GM18909 (cell line): ENCODE results near the gene MAPK14.

Experiments
- ATAC-seq: cut with Tn5 transposase; IDR thresholded peaks from one replicate; pipeline ENCODE4 v1.9.1; 2021; ENCODE audit warnings: mild to moderate bottlenecking; ENCODE audit not compliant: unreplicated experiment, poor library complexity

Gene MAPK14

DNA sequence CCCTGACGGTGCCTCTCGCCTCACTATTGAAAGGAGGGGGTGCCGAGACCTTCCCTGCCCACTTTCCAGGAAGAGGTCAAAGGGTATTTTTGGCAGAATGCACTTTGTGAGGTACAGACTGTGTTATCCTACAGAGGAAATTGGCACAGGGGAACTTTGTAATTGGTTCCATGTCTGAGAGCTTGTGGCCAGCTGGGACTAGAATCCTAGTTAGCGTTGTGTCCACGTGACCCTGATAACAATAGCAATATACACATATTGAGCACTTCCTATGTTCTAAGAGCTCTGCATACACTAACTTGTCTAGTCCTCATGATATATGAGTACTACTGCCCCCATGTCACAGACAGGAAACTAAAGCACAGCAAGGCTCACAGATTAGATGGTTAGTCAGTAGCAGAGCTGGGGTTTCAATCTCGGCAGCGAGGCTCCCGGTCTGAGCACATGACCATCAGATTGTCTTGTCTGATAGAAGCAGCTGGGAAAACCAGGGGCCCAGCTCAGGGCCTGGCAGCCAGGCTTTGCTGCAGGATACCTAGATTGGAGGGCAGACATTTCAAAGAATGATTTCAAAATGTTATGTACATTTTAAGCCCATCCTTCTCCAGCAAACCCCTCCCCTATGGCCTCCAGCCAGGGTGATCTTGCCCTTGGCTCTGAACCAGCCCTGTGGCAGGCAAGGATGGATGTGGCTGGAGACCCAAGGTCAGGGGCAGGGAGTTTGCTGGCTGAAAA lies 104.1 kb downstream of the MAPK14 start:
- peak; percentile 86 for ATAC-seq

DNA sequence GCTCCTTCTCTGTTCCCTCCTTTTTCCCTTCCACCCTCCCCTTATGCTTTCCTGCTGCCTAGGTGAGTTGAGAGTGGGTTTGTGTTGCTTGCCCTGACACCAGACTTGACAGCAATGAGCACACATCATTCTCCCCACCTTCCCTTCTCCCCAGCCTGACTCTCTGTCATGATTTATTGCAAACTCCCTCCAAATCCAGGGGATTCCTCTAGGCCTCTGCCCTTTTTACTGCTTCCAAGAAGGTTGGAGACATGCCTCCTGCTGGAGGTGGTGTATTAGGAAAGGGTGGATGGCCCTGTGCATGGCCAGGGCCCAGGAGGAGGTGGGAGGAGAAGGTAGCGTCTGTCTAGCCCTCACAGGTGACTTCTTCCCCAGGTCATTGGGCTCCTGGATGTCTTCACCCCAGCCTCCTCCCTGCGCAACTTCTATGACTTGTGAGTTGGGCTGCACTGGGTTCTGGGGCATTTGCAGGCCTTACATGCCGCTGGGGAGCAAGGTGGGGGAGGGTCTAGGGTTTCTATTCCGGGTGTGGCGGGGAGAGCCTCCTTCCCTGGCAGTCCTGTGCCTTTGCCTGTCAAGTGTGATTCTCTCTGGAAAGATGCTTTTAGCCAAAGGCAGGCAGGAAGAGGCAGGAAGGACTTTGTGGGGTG lies 104.8 kb downstream of the MAPK14 start:
- ATAC-seq = no peak

DNA sequence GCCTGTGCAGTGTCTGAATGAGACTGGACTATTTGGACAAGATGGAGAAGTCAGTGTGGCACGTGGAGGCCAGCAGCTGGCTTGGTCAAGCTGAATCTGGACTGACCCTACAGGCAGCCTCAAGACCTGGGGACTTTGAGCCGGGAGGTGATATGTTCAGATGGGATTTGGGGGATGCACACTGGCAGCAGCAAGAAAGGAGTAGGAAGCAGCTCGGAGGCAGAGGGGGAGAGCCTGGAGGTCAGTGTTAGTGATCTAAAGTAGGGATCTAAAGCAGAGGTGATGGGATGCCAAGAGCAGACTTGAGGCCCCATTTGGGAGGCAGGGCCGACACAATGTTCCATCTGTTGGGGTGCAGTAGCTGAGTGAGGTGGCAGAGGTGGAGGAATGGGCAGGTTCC lies 105.5 kb downstream of the MAPK14 start:
- no peak for ATAC-seq

DNA sequence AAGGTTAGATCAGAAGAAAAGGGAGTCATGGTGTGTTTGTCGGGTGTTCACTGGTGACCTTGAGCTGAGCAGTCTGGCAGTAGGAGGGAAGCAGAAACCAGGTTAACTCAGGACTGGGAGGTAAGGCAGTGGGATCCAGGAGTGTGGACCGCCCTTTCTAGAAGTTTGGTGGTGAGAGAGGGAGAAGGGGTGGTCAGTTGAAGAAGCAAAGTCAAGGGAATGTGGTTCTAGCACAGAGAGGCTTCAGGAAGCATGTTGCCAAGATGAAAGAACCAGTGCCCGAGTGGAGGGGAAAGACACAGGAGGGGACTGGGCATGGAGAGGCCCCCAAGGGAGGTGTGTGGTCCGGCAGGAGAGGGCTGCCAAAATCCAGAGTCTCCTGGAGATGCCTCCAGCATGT lies 106.3 kb downstream of the MAPK14 start:
- ATAC-seq = no peak

DNA sequence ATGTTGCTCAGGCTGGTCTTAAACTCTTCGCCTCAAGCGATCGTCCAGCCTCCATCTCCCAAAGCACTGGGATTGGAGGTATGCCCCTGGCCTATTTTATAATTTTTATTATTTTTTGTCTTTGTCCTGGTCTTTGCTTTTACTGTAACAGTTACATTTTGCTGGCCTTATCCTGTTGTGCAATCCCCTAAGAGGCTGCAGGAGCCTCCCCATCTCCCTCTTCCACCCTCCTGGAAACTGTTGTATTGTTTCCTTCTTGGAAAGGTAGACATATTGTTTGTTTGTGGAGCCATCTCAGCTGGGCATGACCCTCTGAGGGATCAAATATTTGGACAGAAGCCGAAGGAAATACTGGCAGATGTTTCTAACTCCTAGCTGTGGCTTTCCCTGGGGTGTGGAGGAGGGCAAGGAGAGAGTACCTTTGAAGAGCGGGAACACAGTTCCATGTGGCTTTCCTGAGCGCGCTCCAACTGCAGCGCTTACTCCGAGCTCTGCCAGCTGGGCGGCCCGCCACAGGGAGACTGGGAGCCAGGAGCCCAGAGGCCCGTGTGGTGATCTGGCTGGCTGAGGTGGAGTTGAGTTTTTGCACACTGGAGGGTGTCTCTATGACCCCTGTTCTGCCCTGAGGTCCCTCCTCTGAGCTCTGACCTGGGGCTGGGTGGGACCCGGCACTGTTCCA lies 107.6 kb downstream of the MAPK14 start:
- no peak for ATAC-seq

DNA sequence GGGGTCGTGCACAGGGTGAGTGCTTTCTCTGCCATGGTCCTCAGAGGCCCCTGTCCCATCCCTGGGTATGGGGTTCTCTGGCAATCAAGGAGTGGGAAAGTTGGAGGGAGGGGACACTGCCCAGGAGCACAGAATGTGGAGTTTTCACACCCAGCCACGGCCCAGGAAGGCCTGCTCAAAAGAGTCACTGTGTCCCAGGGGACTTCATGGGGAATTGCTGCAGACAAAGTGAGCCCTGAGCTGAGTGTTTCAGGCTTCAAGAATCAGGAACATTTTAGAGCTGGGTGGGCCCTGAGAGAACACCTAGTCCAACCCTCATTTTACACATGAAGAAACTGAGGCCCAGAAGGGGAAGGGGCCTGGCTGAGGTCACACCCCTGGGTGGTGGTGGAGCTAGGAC lies 108.4 kb downstream of the MAPK14 start:
- no peak for ATAC-seq

DNA sequence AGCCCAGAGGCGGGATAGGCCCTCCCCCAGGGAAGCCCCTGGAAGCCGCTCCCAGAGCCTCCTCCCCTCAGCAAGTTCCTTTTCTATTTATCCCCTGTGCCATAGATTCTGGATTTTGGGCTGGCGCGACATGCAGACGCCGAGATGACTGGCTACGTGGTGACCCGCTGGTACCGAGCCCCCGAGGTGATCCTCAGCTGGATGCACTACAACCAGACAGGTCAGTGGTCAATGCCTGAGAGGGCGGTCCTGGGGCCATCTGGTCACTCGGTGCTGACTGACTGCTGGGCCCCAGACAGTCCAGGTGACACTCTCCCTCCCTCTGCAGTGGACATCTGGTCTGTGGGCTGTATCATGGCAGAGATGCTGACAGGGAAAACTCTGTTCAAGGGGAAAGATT lies 108.9 kb downstream of the MAPK14 start:
- no peak for ATAC-seq

DNA sequence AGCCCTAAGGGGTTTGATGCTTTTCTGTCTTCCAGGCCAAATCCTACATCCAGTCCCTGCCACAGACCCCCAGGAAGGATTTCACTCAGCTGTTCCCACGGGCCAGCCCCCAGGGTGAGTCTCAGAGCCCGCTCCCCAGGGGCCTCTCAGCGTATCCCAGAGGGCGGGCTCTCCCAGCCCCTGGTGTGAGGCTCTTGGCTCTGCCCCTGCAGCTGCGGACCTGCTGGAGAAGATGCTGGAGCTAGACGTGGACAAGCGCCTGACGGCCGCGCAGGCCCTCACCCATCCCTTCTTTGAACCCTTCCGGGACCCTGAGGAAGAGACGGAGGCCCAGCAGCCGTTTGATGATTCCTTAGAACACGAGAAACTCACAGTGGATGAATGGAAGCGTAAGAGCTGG lies 111.1 kb downstream of the MAPK14 start:
- no peak for ATAC-seq

DNA sequence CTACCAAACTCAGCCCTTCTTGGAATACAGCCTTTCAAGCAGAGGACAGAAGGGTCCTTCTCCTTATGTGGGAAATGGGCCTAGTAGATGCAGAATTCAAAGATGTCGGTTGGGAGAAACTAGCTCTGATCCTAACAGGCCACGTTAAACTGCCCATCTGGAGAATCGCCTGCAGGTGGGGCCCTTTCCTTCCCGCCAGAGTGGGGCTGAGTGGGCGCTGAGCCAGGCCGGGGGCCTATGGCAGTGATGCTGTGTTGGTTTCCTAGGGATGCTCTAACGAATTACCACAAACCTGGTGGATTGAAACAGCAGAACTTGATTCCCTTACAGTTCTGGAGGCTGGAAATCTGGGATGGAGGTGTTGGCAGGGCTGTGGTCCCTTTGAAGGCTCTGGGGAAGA lies 111.8 kb downstream of the MAPK14 start:
- no peak for ATAC-seq

DNA sequence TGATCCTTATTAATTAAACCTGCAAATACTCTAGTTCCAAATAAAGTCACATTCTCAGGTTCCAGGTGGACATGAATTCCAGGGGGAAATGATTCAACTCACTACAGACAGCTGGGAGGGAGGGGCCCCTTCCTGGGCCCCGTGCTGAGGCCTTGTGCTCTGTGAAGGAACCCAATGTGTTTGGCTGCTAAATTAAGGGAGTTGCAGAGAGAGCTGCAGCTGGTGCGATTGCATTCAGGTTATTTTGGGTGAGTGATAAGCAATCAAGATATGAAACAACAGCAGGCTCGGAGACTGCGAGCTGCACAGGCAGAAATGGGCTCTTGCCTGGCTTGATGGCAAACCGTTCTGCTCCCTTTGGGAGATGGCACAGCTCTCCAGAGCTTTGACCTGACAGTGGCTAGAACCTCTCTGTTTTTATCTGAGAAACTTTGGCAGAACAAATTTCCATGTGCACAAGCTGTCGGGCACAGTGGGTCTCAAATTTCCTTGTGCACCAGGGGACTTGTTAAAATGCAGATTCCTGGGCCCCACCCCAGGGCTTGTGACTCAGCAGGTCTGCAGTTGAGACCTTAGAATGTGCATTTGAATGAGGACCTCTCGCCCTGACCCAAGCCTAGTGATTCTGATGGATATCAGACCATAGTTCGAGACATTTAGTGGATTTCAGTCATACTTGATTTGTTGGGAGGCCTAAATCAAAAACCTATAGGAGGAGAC lies 112.5 kb downstream of the MAPK14 start:
- no peak for ATAC-seq

DNA sequence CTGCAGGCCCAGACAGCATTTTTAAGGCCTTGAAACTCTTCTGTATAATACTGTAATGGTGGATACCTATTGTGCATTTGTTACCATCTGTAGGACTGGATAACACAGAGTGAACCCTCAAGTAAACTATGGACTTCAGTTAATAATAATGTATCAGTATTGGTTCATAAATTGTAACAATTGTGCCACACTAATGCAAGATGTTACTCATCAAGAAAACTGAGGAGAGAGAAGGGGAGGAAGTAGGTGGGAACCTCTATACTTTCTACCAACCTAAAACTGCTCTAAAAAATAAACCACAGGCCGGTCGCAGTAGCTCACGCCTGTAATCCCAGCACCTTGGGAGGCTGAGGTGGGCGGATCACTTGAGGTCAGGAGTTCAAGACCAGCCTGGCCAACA lies 113.5 kb downstream of the MAPK14 start:
- ATAC-seq = no peak

DNA sequence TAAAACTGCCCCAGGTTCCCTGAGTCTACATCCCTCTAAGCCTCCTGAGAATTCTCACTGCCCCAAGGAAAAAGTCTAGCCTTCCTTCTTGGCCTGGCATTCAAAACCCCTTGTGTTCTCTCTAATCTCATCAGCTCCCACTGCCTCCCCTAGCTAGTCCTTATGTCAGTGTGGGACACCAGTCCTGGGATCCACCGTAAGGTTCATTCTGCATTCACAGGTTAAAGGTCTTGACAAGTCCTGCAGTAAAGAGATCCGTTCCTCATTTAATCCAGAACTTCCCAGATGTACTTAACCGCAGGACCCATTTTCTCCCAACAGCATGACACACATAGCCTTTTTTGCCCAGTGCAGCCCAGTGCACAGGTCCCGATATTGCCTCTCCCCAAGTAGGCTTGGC lies 114.4 kb downstream of the MAPK14 start:
- no peak for ATAC-seq

DNA sequence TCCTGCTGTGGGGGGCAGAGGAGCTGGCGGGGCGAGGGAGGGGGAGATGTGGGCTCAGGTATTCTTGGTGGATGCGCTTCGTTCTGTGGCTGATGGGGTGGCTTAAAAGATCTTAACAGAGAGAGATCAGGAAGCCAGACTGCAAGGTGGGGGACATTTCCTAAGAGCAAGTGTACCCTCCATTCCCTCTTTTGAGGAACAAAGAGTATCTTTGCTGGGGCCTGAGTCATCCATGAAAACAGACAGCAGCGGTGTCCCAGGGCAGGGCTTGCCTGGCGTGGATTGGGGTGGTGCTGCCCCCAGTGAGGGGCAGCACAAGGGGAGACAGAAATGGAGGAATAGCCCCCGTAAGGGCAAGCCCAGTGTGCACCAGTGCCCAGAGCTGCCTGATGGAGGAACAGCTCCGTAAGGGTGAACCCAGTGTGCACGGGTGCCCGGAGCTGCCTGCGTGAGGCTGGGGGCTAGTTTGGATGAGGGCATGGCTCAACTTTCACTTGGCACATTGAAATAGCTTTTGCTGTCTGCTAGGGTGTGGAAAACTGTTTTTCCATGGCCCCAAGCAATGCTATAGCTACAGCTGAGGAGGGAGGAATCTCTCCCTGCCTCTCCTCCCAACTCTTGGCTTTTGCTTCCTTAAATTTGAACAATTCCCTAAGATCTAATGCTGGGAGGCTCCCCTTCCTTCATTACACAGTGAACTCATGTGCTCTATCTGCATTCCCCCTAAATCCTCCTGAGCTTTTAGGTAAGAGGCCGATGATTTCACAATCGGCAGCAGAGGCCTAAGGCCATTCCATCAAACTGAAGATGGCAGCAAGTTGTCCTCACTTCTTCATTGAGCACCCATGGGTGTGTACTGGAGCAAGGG lies 115.6 kb downstream of the MAPK14 start:
- ATAC-seq = no peak

DNA sequence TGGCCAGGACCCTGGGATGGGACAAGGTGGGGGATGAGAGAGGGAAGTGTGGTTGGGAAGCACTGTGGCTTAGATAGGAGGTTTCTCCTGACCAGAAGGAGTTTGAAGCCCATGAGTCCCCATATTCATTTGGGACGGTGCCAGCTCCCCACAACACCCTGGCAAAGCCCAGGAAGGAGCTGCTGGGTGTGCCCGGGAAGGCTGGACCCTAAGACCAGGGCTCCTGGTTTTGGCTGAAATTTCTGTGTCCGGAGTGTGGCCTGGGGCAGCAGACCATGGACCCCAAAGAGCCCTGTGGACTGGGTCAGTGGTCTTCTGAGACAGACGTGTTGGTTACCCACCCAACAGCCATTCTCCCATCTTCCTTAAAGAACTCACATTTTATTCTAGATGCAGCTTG lies 117.9 kb downstream of the MAPK14 start:
- no peak for ATAC-seq

DNA sequence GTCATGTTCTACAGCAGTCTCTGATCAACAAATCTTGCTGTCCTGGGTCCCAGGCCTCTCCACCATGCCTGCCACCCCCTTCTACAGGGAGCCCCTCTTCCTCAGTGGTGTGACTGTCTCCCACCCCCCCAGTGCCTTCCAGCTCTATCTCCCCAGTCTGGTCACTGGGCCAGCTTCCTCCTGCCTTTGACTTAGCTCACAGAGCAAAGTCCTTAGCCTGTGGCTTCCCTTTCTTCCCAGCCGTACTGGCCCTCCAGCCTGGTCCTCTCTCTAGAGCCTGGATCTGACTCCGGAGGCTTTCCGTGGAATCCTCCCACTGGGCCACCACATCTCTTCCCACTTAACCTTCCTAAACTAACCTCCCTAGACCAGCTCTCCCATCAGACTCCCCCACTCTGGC lies 119.7 kb downstream of the MAPK14 start:
- ATAC-seq = no peak

DNA sequence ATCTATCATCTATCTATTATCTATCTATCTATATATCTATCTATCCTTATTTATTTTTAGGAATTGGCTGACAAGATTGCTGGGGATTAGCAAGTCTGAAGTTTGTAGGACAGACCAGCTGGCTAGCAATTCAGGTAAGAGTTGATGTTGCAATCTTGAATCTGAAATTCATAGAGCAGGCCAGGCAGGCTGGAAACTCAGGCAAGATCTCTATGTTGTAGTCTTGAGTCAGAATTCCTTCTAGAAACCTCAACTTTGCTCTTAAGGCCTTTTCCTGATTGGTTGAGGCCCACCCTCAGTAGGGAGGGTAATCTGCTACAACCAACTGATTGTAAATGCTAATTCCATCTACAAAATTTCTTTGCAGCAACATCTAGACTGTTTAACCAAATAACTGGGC lies 121.9 kb downstream of the MAPK14 start:
- ATAC-seq = no peak

DNA sequence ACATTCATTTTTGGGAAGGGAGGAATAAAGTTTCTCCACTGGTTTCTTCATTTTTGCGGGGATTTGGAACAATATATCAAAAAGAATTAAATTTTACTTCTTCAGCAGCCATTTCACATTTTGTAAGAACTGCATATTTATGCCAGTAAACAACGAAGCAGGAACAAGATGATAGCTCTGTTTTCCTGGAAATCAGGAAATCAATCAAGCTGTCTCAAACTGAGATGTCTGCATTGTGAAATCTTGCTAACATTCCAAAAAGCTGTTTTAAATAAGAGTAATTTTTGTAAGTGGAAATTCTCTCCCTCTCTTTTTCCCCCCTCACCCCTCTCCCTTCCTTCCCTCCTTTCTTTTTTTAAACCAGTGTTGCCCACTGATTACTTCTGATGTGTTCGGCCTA lies 122.7 kb downstream of the MAPK14 start:
- no peak for ATAC-seq

DNA sequence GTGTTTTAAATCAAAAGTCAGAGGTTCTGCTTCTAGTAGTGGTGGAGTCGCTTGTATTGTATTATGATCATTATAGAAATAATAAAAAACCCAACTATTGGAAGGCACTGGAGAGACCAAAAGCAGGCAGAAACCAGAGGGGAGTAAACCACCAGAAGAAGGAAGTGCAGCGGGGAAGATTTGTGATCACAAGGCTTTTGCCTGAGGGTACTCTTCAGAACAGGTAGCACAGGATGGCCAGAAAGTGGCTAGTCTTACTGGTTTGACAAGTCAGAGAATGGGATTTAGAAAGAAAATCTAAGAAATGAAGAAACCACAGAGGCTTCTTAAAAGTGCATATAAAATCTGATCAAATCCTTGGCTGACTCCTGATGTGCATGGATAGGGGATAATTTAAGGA lies 126.7 kb downstream of the MAPK14 start:
- no peak for ATAC-seq

DNA sequence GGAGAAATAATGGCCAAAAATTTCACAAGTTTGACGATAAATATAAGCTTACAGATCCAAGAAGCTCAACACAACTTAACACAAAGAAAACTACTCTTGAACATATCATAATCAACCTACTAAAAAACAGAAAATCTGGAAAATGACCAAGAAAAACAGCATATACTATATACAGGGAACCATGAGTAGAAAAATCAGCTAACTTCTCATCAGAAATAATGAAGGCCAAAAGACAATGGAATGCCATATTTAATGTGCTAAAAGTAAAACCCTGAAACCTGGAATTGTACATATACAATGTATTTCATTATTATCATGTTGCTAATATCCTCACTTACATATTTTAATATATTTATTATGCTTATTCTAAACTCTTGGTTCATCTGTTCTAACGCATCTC lies 128.1 kb downstream of the MAPK14 start:
- no peak for ATAC-seq

DNA sequence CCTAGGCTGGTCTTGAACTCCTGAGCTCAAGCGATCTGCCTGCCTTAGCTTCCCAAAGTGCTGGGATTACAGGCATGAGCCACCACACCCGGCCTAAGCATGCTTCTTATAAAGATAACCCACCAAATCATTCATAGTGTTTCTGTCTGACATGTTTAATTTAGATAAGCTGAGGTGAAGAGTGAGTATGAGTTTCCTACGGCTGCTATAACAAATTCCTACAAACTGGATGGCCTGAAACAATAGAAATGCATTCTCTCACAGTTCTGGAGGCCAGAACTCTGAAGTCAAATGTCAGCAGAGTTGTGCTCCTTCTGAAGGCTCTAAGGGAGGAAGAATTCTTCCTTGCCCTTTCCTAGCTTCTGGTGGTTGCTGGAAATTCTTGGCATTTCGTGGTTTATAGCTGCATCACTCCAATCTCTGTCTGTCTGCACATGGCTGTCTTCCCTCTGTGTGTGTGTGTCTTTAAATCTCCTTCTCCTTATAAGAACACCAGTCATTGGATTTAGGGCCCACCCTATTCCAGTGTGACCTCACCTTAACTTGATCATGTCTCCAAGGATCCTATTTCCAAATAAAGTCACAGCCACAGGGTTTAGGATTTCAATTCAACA lies 132.6 kb downstream of the MAPK14 start:
- no peak for ATAC-seq
